H1 (cell line): Measurements from ENCODE around the gene NAV2. TPM values are rescaled to one million over a fixed set of nuclear protein-coding genes. Genes with fewer than 3 reads are reported as not detected.

ENCODE experiments used
- CTCF ChIA-PET: fragments of 300-600 bp; sonication (Branson Sonifier 250); formaldehyde crosslinking; loops from one replicate; lab custom pipeline; 2021; ENCODE audit not compliant: partially characterized antibody; lab: Charles Lee
- POLR2A ChIA-PET: fragments of 300-600 bp; sonication (Branson Sonifier 250); formaldehyde crosslinking; loops from one replicate; lab custom pipeline; 2021; ENCODE audit warnings: inconsistent platforms; ENCODE audit not compliant: partially characterized antibody; lab: Charles Lee
- DNase-seq, 2 experiments: peaks; one replicate each; pipeline versions ENCODE4 v3.0.0 to v3.0.0-alpha.2; 2010 to 2022; ENCODE audit warnings: low spot score in 2 of 2, low read depth in 1 of 2, mixed read lengths in 1 of 2
- FAIRE-seq: peaks from 2 replicates; lab custom pipeline; 2011; peaks lifted over from hg19 to GRCh38; lab: Jason Lieb, UNC
- H2AFZ ChIP-seq: 2 replicates; pipeline ENCODE4 v1.8.1; 2012; ENCODE audit warnings: low read length, inconsistent platforms
- H2AK5ac ChIP-seq: 2 replicates; pipeline ENCODE4 v1.6.1; 2013; ENCODE audit warnings: low read depth, low read length
- H2BK120ac ChIP-seq: replicated peaks from 2 replicates; pipeline ENCODE3; 2013; ENCODE audit warnings: low read depth, low read length, inconsistent platforms
- H2BK12ac ChIP-seq: 2 replicates; pipeline ENCODE4 v1.6.1; 2013; ENCODE audit warnings: low read depth, low read length
- H2BK15ac ChIP-seq: 2 replicates; pipeline ENCODE4 v1.6.1; 2013; ENCODE audit warnings: low read length
- H2BK20ac ChIP-seq: 2 replicates; pipeline ENCODE4 v1.6.1; 2013; ENCODE audit warnings: low read length
- H2BK5ac ChIP-seq: 2 replicates; pipeline ENCODE4 v1.6.1; 2013; ENCODE audit warnings: low read depth, low read length
- H3K14ac ChIP-seq: 2 replicates; pipeline ENCODE4 v1.6.1; 2013; ENCODE audit warnings: inconsistent platforms; ENCODE audit not compliant: insufficient read length
- H3K18ac ChIP-seq: 2 replicates; pipeline ENCODE4 v1.6.1; 2013; ENCODE audit warnings: low read length; ENCODE audit errors: extremely low read depth
- H3K23ac ChIP-seq: 2 replicates; pipeline ENCODE4 v1.6.1; 2013; ENCODE audit warnings: inconsistent platforms; ENCODE audit not compliant: insufficient read length
- H3K23me2 ChIP-seq: 2 replicates; pipeline ENCODE4 v1.6.1; 2013; ENCODE audit warnings: low read depth, low read length
- H3K27ac ChIP-seq: 2 replicates; pipeline ENCODE4 v1.6.1; 2011; ENCODE audit warnings: low read depth, low read length, inconsistent platforms
- H3K27me3 ChIP-seq, 4 experiments: replicated peaks in 1 of 4; 1 replicate in 1 of 4; 2 replicates in 3 of 4; pipeline versions ENCODE4 v1.6.1 to v1.8.1; 2011 to 2013; ENCODE audit warnings: low read length in 3 of 4, mild to moderate bottlenecking in 3 of 4, inconsistent platforms in 2 of 4, mixed read lengths in 2 of 4, moderate library complexity in 1 of 4; ENCODE audit not compliant: control insufficient read depth in 3 of 4, insufficient read depth in 3 of 4; ENCODE audit errors: extremely low read depth in 1 of 4
- H3K36me3 ChIP-seq, 4 experiments: 2 replicates each; pipeline versions ENCODE4 v1.6.1 to v1.8.1; 2011 to 2013; ENCODE audit warnings: mild to moderate bottlenecking in 4 of 4, low read length in 3 of 4, moderate library complexity in 2 of 4, control low read depth in 1 of 4, inconsistent platforms in 1 of 4; ENCODE audit not compliant: insufficient read depth in 4 of 4, control insufficient read depth in 2 of 4
- H3K4ac ChIP-seq: replicated peaks from 2 replicates; pipeline ENCODE3; 2013; ENCODE audit warnings: low read length, low read depth, mixed read lengths, inconsistent platforms; ENCODE audit not compliant: insufficient read length
- H3K4me1 ChIP-seq, 4 experiments: replicated peaks in 1 of 4; 1 replicate in 1 of 4; 2 replicates in 3 of 4; pipeline versions ENCODE4 v1.6.1 to v1.8.1; 2011 to 2013; ENCODE audit warnings: low read length in 3 of 4, inconsistent platforms in 2 of 4, mixed read lengths in 1 of 4; ENCODE audit not compliant: insufficient read depth in 4 of 4, control insufficient read depth in 3 of 4
- H3K4me2 ChIP-seq, 2 experiments: 2 replicates each; pipeline versions ENCODE4 v1.6.1 to v1.8.1; 2011 to 2013; ENCODE audit warnings: low read depth in 2 of 2, low read length in 2 of 2, control low read depth in 1 of 2, inconsistent platforms in 1 of 2, mild to moderate bottlenecking in 1 of 2; ENCODE audit not compliant: insufficient read depth in 1 of 2
- H3K4me3 ChIP-seq, 4 experiments: fragments of 200-600, 300-600 bp in 1 of 4; sonication (generic), shearing (Covaris generic), sonication (Bioruptor Twin) in 1 of 4; 2 replicates each; pipeline versions ENCODE4 v1.5.1 to v1.8.1; 2011 to 2016; ENCODE audit warnings: low read length in 4 of 4, low read depth in 3 of 4, control low read depth in 2 of 4, inconsistent platforms in 2 of 4, mild to moderate bottlenecking in 2 of 4, mixed read lengths in 1 of 4, moderate library complexity in 1 of 4; ENCODE audit not compliant: insufficient read depth in 2 of 4; ENCODE audit errors: extremely low read depth in 1 of 4
- H3K56ac ChIP-seq: replicated peaks from 2 replicates; pipeline ENCODE3; 2013; ENCODE audit warnings: low read depth, mild to moderate bottlenecking, mixed read lengths, low read length, inconsistent platforms; ENCODE audit not compliant: insufficient read length
- H3K79me1 ChIP-seq: 2 replicates; pipeline ENCODE4 v1.6.1; 2013; ENCODE audit warnings: low read depth, low read length, control low read depth
- H3K79me2 ChIP-seq, 2 experiments: 2 replicates each; pipeline versions ENCODE4 v1.6.1 to v1.8.1; 2012 to 2013; ENCODE audit warnings: low read length in 2 of 2, mild to moderate bottlenecking in 2 of 2, inconsistent platforms in 1 of 2; ENCODE audit not compliant: insufficient read depth in 2 of 2, control insufficient read depth in 1 of 2
- H3K9ac ChIP-seq, 4 experiments: replicated peaks in 1 of 4; 1 replicate in 1 of 4; 2 replicates in 3 of 4; pipeline versions ENCODE4 v1.6.1 to v1.8.1; 2011 to 2013; ENCODE audit warnings: low read depth in 3 of 4, low read length in 3 of 4, control low read depth in 2 of 4, mild to moderate bottlenecking in 2 of 4, moderate library complexity in 2 of 4, inconsistent platforms in 1 of 4; ENCODE audit errors: extremely low read depth in 1 of 4
- H3K9me3 ChIP-seq, 2 experiments: 2 replicates each; pipeline versions ENCODE4 v1.6.1 to v1.8.1; 2012 to 2013; ENCODE audit warnings: mild to moderate bottlenecking in 2 of 2, moderate library complexity in 2 of 2, control low read depth in 1 of 2, inconsistent platforms in 1 of 2, low read depth in 1 of 2, low read length in 1 of 2, mixed read lengths in 1 of 2; ENCODE audit not compliant: insufficient read depth in 2 of 2
- H4K20me1 ChIP-seq, 2 experiments: replicated peaks in 1 of 2; 2 replicates each; pipeline versions ENCODE3 to v1.8.1; 2011 to 2013; ENCODE audit warnings: inconsistent platforms in 2 of 2, low read length in 2 of 2, mild to moderate bottlenecking in 1 of 2; ENCODE audit not compliant: insufficient read depth in 2 of 2, control insufficient read depth in 1 of 2
- H4K5ac ChIP-seq: 2 replicates; pipeline ENCODE4 v1.6.1; 2013; ENCODE audit warnings: low read length, low read depth, mixed read lengths, inconsistent platforms; ENCODE audit not compliant: insufficient read length
- H4K8ac ChIP-seq: 2 replicates; pipeline ENCODE4 v1.8.0; 2013; ENCODE audit warnings: mild to moderate bottlenecking, moderate library complexity, low read length, inconsistent platforms; ENCODE audit not compliant: insufficient read depth; ENCODE audit errors: extremely low read depth
- H4K91ac ChIP-seq: replicated peaks from 2 replicates; pipeline ENCODE3; 2013; ENCODE audit warnings: low read length, mixed read lengths, inconsistent platforms; ENCODE audit not compliant: insufficient read length
- ATF2 ChIP-seq: IDR thresholded peaks from 2 replicates; pipeline ENCODE4 v1.6.1; 2012; ENCODE audit warnings: low read length, inconsistent platforms
- CEBPB ChIP-seq: IDR thresholded peaks from 2 replicates; pipeline ENCODE4 v1.6.1; 2012; ENCODE audit warnings: low read depth, low read length
- GABPA ChIP-seq: IDR thresholded peaks from 2 replicates; pipeline ENCODE4 v1.6.1; 2011; ENCODE audit warnings: mild to moderate bottlenecking, low read length, moderate library complexity, borderline replicate concordance; ENCODE audit not compliant: insufficient read depth
- HDAC2 ChIP-seq, 2 experiments: fragments of 300-600 bp in 1 of 2; sonication (generic) in 1 of 2; IDR thresholded peaks; 2 replicates each; pipeline ENCODE4 v1.6.1; 2011 to 2012; ENCODE audit warnings: low read depth in 2 of 2, low read length in 2 of 2, mild to moderate bottlenecking in 2 of 2, moderate library complexity in 2 of 2, borderline replicate concordance in 1 of 2, inconsistent platforms in 1 of 2
- PHF8 ChIP-seq: fragments of 200-600 bp; sonication (generic); conservative IDR thresholded peaks from 2 replicates; pipeline ENCODE4 v1.7.1; 2012; ENCODE audit warnings: low read depth, mild to moderate bottlenecking, inconsistent platforms, low read length, moderate library complexity
- SAP30 ChIP-seq: fragments of 300-600 bp; sonication (generic); IDR thresholded peaks from 2 replicates; pipeline ENCODE4 v1.7.1; 2012; ENCODE audit warnings: low read length, moderate library complexity, mild to moderate bottlenecking, inconsistent platforms; ENCODE audit not compliant: insufficient read depth, insufficient replicate concordance
- TBP ChIP-seq: IDR thresholded peaks from 2 replicates; pipeline ENCODE4 v1.6.1; 2011; ENCODE audit warnings: low read depth, low read length, improper control_type of control experiment
- WGBS, 2 experiments: shearing (Covaris generic) in 1 of 2; methylation state at CpG; one replicate each; pipeline versions ENCODE4 v1.1.6 to v1.1.7; 2013 to 2015; ENCODE audit warnings: low lambda C conversion rate in 2 of 2, mixed read lengths in 2 of 2, inconsistent platforms in 1 of 2, low coverage in 1 of 2, missing lambda C conversion rate in 1 of 2; ENCODE audit not compliant: insufficient replicate concordance in 2 of 2, insufficient coverage in 1 of 2, insufficient read length in 1 of 2; ENCODE audit errors: extremely low coverage in 1 of 2, missing lambda C conversion rate in 1 of 2; 5-methylcytosine and 5-hydroxymethylcytosine counted together
- polyA plus RNA-seq, 7 experiments: library from polyadenylated mRNA; depleted of rRNA in 3 of 7; stranded (reverse) in 5 of 7; unstranded in 2 of 7; fragments of >200 nt in 5 of 7; fragments of 200-250 nt in 2 of 7; gene quantifications; 1 replicate in 5 of 7; 2 replicates in 1 of 7; 4 replicates in 1 of 7; pipeline versions ENCODE4 v1.2.1 to v1.2.3, GENCODE V29; 2011 to 2013; ENCODE audit warnings: missing spikeins in 2 of 7, mixed read lengths in 2 of 7
- total RNA-seq: library from RNA; stranded (reverse); fragmentation: NEBNext Ultra II Directional; extraction: Animal tissue kit (Norgen Biotek cat#: 25700); gene quantifications from 2 replicates; pipeline ENCODE4 v1.2.1, GENCODE V29; 2021

Gene NAV2
- total and polyA plus RNA-seq, 2 of the 8 experiments (the other 6 are each of a cell fraction or from before 2014, with no cell fraction given): 35.6 to 73.6 TPM

- no peak overlapping the region for H4K91ac ChIP-seq
- 86% methylated on average over 2 of the region's 2 CpGs; no CpG with 5 or more reads in 1 of the 2 experiments for WGBS, 2 experiments
- H3K27ac ChIP-seq: no peak overlapping the region
Observed at GRCh38 chr11:19770277-19770676, 57.6 kb downstream of the NAV2 start.

More at GRCh38 chr11:19770277-19770676, 57.6 kb downstream of the NAV2 start:
- no peak overlapping the region for H3K9ac ChIP-seq
- TF ChIP-seq GABPA (no peak), HDAC2 (IDR thresholded peaks at IDR 0.05; ENCODE audit: borderline replicate concordance in 1 of 2, low read depth in 2 of 2, low read length in 2 of 2) (no peak), PHF8 (no peak), CEBPB (peak; percentile 62; the same call in 1 of the 2 replicates), ATF2 (no peak), SAP30 (no peak), TBP (no peak)
- TF ChIP-seq, all 59 proteins: peak for 1
- H3K56ac ChIP-seq: no peak overlapping the region
- no peaks in the 10 kb centered on the region for H3K79me2 ChIP-seq
- no peak overlapping the region for H4K5ac ChIP-seq
- H3K18ac ChIP-seq: peak overlapping the region; percentile 36; the same call in 1 of the 2 replicates
- no peaks in the 10 kb centered on the region for H4K20me1 ChIP-seq
- no peaks in the 10 kb centered on the region for H3K79me1 ChIP-seq
- H3K23ac ChIP-seq: no peak overlapping the region
- H2BK15ac ChIP-seq: no peak overlapping the region
- no peak overlapping the region for H4K8ac ChIP-seq
- no peak overlapping the region for H2BK120ac ChIP-seq
- H3K14ac ChIP-seq: no peak overlapping the region
- peaks cover 12 to 29% (median 21%) of the 10 kb centered on the region in 4 experiments for H3K4me1 ChIP-seq
- no peak overlapping the region for H3K4me2 ChIP-seq
- no peak overlapping the region for H2BK12ac ChIP-seq
- H3K9me3 ChIP-seq: no peaks in the 10 kb centered on the region
- no peak overlapping the region for H3K4ac ChIP-seq
- FAIRE-seq (no peak), DNase-seq (no peak)
- no peak overlapping the region for H3K4me3 ChIP-seq
- no peak overlapping the region for H2AFZ ChIP-seq
- no peaks in the 10 kb centered on the region for H3K27me3 ChIP-seq
- H2BK5ac ChIP-seq: no peak overlapping the region; the same call in 1 of the 2 replicates
- H2AK5ac ChIP-seq: no peak overlapping the region
- peak overlapping the region; percentile 44; the same call in 1 of the 2 replicates for H2BK20ac ChIP-seq
- no peaks in the 10 kb centered on the region for H3K36me3 ChIP-seq
- CTCF ChIA-PET: interaction anchor here (0.6 to 1.1 kb wide), 3 partner anchors 15 to 46 kb away, joined by 3 to 4 read pairs (median 3); no protein-coding TSS in a partner anchor
- no peaks in the 10 kb centered on the region for H3K23me2 ChIP-seq
- POLR2A ChIA-PET: no interaction called here
